ENCODE measurements around the gene ANKRD39. TPM values are rescaled to one million over a fixed set of nuclear protein-coding genes. Genes with fewer than 3 reads are reported as not detected.

Gene ANKRD39
- total and polyA plus RNA-seq, 2 experiments from 2014 or later, result 17.5 to 32.0 TPM

DNA sequence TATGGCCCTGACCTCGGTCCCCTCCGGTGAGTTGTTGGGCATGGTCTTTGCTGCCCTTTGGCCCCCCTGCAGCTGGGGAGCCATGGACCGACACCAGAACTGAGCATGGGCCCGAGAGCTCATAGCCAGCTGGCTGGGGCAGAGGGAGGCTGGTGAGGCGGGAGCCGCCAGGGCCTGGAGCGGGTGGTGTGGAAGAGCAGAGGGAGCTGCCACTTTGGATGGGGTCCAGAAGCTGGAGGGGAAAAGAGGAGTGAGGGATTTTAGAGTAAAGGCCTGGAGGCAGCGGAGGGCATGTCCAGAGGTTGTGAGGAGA lies 58.2 kb downstream of the ANKRD39 start:
- no peak for ATAC-seq
- no peaks in the 10 kb centered on the region for H3K9me2 ChIP-seq (ENCODE audit: insufficient read depth)
- H3K79me2 ChIP-seq (replicated peaks; ENCODE audit: insufficient read depth), result no peaks in the 10 kb centered on the region
- H3K4me1 Mint-ChIP-seq, result no peaks in the 10 kb centered on the region
- H3K4me3 Mint-ChIP-seq, result no peak overlapping the region
- TF ChIP-seq, protein P1, sequence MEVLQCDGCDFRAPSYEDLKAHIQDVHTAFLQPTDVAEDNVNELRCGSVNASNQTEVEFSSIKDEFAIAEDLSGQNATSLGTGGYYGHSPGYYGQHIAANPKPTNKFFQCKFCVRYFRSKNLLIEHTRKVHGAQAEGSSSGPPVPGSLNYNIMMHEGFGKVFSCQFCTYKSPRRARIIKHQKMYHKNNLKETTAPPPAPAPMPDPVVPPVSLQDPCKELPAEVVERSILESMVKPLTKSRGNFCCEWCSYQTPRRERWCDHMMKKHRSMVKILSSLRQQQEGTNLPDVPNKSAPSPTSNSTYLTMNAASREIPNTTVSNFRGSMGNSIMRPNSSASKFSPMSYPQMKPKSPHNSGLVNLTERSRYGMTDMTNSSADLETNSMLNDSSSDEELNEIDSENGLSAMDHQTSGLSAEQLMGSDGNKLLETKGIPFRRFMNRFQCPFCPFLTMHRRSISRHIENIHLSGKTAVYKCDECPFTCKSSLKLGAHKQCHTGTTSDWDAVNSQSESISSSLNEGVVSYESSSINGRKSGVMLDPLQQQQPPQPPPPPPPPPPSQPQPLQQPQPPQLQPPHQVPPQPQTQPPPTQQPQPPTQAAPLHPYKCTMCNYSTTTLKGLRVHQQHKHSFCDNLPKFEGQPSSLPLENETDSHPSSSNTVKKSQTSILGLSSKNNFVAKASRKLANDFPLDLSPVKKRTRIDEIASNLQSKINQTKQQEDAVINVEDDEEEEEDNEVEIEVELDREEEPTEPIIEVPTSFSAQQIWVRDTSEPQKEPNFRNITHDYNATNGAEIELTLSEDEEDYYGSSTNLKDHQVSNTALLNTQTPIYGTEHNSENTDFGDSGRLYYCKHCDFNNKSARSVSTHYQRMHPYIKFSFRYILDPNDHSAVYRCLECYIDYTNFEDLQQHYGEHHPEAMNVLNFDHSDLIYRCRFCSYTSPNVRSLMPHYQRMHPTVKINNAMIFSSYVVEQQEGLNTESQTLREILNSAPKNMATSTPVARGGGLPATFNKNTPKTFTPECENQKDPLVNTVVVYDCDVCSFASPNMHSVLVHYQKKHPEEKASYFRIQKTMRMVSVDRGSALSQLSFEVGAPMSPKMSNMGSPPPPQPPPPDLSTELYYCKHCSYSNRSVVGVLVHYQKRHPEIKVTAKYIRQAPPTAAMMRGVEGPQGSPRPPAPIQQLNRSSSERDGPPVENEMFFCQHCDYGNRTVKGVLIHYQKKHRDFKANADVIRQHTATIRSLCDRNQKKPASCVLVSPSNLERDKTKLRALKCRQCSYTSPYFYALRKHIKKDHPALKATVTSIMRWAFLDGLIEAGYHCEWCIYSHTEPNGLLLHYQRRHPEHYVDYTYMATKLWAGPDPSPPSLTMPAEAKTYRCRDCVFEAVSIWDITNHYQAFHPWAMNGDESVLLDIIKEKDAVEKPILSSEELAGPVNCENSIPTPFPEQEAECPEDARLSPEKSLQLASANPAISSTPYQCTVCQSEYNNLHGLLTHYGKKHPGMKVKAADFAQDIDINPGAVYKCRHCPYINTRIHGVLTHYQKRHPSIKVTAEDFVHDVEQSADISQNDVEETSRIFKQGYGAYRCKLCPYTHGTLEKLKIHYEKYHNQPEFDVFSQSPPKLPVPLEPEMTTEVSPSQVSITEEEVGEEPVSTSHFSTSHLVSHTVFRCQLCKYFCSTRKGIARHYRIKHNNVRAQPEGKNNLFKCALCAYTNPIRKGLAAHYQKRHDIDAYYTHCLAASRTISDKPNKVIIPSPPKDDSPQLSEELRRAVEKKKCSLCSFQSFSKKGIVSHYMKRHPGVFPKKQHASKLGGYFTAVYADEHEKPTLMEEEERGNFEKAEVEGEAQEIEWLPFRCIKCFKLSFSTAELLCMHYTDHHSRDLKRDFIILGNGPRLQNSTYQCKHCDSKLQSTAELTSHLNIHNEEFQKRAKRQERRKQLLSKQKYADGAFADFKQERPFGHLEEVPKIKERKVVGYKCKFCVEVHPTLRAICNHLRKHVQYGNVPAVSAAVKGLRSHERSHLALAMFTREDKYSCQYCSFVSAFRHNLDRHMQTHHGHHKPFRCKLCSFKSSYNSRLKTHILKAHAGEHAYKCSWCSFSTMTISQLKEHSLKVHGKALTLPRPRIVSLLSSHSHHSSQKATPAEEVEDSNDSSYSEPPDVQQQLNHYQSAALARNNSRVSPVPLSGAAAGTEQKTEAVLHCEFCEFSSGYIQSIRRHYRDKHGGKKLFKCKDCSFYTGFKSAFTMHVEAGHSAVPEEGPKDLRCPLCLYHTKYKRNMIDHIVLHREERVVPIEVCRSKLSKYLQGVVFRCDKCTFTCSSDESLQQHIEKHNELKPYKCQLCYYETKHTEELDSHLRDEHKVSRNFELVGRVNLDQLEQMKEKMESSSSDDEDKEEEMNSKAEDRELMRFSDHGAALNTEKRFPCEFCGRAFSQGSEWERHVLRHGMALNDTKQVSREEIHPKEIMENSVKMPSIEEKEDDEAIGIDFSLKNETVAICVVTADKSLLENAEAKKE (CRISPR knock-in tag; IDR thresholded peaks at IDR 0.05), result no peak
- TF ChIP-seq STAT1 (IDR thresholded peaks at IDR 0.05; ENCODE audit: unreplicated experiment) (no peak), CREB1 (CRISPR knock-in tag; IDR thresholded peaks at IDR 0.05; ENCODE audit: low read depth) (no peak), ZNF114 (CRISPR knock-in tag; IDR thresholded peaks at IDR 0.05) (no peak), EZH2 (IDR thresholded peaks at IDR 0.05; ENCODE audit: low read depth, unreplicated experiment) (no peak), JUNB (IDR thresholded peaks at IDR 0.05; ENCODE audit: unreplicated experiment) (no peak), EZH2phosphoT487 (IDR thresholded peaks at IDR 0.05; ENCODE audit: unreplicated experiment) (no peak), NANOG (IDR thresholded peaks at IDR 0.05; ENCODE audit: borderline replicate concordance) (no peak), ZNF331 (CRISPR knock-in tag; IDR thresholded peaks at IDR 0.05; ENCODE audit: low read depth) (no peak), POLR2AphosphoS5 (IDR thresholded peaks at IDR 0.05; ENCODE audit: low read depth) (no peak)
- TF ChIP-seq, protein P2, sequence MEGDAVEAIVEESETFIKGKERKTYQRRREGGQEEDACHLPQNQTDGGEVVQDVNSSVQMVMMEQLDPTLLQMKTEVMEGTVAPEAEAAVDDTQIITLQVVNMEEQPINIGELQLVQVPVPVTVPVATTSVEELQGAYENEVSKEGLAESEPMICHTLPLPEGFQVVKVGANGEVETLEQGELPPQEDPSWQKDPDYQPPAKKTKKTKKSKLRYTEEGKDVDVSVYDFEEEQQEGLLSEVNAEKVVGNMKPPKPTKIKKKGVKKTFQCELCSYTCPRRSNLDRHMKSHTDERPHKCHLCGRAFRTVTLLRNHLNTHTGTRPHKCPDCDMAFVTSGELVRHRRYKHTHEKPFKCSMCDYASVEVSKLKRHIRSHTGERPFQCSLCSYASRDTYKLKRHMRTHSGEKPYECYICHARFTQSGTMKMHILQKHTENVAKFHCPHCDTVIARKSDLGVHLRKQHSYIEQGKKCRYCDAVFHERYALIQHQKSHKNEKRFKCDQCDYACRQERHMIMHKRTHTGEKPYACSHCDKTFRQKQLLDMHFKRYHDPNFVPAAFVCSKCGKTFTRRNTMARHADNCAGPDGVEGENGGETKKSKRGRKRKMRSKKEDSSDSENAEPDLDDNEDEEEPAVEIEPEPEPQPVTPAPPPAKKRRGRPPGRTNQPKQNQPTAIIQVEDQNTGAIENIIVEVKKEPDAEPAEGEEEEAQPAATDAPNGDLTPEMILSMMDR (conservative IDR thresholded peaks at IDR 0.05; ENCODE audit: low read depth in 2 of 2), result no peak
- TF ChIP-seq, protein P3, sequence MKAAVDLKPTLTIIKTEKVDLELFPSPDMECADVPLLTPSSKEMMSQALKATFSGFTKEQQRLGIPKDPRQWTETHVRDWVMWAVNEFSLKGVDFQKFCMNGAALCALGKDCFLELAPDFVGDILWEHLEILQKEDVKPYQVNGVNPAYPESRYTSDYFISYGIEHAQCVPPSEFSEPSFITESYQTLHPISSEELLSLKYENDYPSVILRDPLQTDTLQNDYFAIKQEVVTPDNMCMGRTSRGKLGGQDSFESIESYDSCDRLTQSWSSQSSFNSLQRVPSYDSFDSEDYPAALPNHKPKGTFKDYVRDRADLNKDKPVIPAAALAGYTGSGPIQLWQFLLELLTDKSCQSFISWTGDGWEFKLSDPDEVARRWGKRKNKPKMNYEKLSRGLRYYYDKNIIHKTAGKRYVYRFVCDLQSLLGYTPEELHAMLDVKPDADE (IDR thresholded peaks at IDR 0.05), result no peak
- TF ChIP-seq, protein P4, sequence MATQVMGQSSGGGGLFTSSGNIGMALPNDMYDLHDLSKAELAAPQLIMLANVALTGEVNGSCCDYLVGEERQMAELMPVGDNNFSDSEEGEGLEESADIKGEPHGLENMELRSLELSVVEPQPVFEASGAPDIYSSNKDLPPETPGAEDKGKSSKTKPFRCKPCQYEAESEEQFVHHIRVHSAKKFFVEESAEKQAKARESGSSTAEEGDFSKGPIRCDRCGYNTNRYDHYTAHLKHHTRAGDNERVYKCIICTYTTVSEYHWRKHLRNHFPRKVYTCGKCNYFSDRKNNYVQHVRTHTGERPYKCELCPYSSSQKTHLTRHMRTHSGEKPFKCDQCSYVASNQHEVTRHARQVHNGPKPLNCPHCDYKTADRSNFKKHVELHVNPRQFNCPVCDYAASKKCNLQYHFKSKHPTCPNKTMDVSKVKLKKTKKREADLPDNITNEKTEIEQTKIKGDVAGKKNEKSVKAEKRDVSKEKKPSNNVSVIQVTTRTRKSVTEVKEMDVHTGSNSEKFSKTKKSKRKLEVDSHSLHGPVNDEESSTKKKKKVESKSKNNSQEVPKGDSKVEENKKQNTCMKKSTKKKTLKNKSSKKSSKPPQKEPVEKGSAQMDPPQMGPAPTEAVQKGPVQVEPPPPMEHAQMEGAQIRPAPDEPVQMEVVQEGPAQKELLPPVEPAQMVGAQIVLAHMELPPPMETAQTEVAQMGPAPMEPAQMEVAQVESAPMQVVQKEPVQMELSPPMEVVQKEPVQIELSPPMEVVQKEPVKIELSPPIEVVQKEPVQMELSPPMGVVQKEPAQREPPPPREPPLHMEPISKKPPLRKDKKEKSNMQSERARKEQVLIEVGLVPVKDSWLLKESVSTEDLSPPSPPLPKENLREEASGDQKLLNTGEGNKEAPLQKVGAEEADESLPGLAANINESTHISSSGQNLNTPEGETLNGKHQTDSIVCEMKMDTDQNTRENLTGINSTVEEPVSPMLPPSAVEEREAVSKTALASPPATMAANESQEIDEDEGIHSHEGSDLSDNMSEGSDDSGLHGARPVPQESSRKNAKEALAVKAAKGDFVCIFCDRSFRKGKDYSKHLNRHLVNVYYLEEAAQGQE (IDR thresholded peaks at IDR 0.05; ENCODE audit: unreplicated experiment), result no peak
- H3K4me2 ChIP-seq, result no peak overlapping the region
- no peaks in the 10 kb centered on the region for H3K4me1 ChIP-seq (ENCODE audit: insufficient read depth)
- no peak overlapping the region for H3K4me3 ChIP-seq
- no peak overlapping the region for H2AFZ ChIP-seq
- H3K9me3 Mint-ChIP-seq, result no peaks in the 10 kb centered on the region
- no peaks in the 10 kb centered on the region for H3K36me3 ChIP-seq (ENCODE audit: insufficient read depth)
- H3K27ac Mint-ChIP-seq, result no peak overlapping the region
- no peak for DNase-seq (ENCODE audit: low spot score)
- H3K27ac ChIP-seq (ENCODE audit: low read depth), result no peak overlapping the region
- no peaks in the 10 kb centered on the region; the same call in 1 of the 2 replicates for H3F3A ChIP-seq (replicated peaks; ENCODE audit: low read depth)
- H3K27me3 Mint-ChIP-seq (ENCODE audit: insufficient read depth, low read depth, poor library complexity), result peaks cover 5% of the 10 kb centered on the region
- no peaks in the 10 kb centered on the region for H3K36me3 Mint-ChIP-seq (ENCODE audit: low read depth)
- H4K20me1 ChIP-seq (replicated peaks; ENCODE audit: insufficient read depth), result no peaks in the 10 kb centered on the region
- H3K27me3 ChIP-seq (ENCODE audit: insufficient read depth), result no peaks in the 10 kb centered on the region

Measured in GM23338 (cell line).